ENCODE measurements around the gene NOXA1.
"Not testable (repeated sequence)": the region's sequence is repeated elsewhere in the genome, so short reads cannot be mapped to it uniquely, and the experiment has no call there.

DNA sequence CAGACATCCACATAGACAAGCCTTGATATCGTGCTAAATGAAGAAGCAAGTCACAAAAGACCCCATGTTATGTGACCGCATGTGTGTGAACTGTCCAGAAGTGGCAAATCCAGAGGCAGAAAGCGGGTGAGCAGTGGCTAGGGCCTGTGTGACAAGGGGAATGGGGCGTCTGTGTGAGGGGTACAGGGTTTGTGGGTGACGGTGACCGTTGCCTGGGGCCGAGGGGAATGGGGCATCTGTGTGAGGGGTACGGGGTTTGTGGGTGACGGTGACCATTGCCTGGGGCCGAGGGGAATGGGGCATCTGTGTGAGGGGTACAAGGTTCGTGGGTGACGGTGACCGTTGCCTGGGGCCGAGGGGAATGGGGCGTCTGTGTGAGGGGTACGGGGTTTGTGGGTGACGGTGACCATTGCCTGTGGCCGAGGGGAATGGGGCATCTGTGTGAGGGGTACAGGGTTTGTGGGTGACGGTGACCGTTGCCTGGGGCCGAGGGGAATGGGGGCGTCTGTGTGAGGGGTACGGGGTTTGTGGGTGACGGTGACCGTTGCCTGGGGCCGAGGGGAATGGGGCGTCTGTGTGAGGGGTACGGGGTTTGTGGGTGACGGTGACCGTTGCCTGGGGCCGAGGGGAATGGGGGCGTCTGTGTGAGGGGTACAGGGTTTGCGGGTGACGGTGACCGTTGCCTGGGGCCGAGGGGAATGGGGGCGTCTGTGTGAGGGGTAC, 44.3 kb upstream of the NOXA1 start:
- TF ChIP-seq, protein P1, sequence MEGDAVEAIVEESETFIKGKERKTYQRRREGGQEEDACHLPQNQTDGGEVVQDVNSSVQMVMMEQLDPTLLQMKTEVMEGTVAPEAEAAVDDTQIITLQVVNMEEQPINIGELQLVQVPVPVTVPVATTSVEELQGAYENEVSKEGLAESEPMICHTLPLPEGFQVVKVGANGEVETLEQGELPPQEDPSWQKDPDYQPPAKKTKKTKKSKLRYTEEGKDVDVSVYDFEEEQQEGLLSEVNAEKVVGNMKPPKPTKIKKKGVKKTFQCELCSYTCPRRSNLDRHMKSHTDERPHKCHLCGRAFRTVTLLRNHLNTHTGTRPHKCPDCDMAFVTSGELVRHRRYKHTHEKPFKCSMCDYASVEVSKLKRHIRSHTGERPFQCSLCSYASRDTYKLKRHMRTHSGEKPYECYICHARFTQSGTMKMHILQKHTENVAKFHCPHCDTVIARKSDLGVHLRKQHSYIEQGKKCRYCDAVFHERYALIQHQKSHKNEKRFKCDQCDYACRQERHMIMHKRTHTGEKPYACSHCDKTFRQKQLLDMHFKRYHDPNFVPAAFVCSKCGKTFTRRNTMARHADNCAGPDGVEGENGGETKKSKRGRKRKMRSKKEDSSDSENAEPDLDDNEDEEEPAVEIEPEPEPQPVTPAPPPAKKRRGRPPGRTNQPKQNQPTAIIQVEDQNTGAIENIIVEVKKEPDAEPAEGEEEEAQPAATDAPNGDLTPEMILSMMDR (IDR thresholded peaks at IDR 0.05), result not testable (repeated sequence)
- TF ChIP-seq EP300 (IDR thresholded peaks at IDR 0.05), result not testable (repeated sequence)
